ENCODE data around the gene HOXD10. TPM values are rescaled to one million over a fixed set of nuclear protein-coding genes. Genes with fewer than 3 reads are reported as not detected.

Gene HOXD10
- total RNA-seq, 2 donors from 2014 or later, result not detected

GRCh38 chr2:176165370-176166050, 48.9 kb downstream of the HOXD10 start:
- DNase-seq (ENCODE audit: low spot score), result no peak
- H3K27ac ChIP-seq, result no peak overlapping the region
- H3K9me3 ChIP-seq, result no peaks in the 10 kb centered on the region
- H3K4me1 ChIP-seq, result peaks cover 0 to 24% of the 10 kb centered on the region in 2 donors
- peaks cover 32 to 58% of the 10 kb centered on the region in 2 donors for H3K27me3 ChIP-seq
- H3K36me3 ChIP-seq, result no peaks in the 10 kb centered on the region
- no peak overlapping the region for H3K4me3 ChIP-seq
- TF ChIP-seq CTCF (IDR thresholded peaks at IDR 0.05), result no peak

GRCh38 chr2:176166272-176166671, 49.7 kb downstream of the HOXD10 start:
- no peak overlapping the region for H3K27ac ChIP-seq
- H3K9me3 ChIP-seq, result no peaks in the 10 kb centered on the region
- TF ChIP-seq CTCF (IDR thresholded peaks at IDR 0.05), result no peak
- no peak for DNase-seq (ENCODE audit: low spot score)
- H3K4me1 ChIP-seq, result peaks cover 0 to 18% of the 10 kb centered on the region in 2 donors
- H3K36me3 ChIP-seq, result no peaks in the 10 kb centered on the region
- H3K27me3 ChIP-seq, result peaks cover 33 to 51% of the 10 kb centered on the region in 2 donors
- no peak overlapping the region for H3K4me3 ChIP-seq

GRCh38 chr2:176167398-176167797, 50.8 kb downstream of the HOXD10 start:
- H3K36me3 ChIP-seq, result no peaks in the 10 kb centered on the region
- DNase-seq (ENCODE audit: low spot score), result no peak
- peaks cover 42 to 51% of the 10 kb centered on the region in 2 donors for H3K27me3 ChIP-seq
- H3K4me3 ChIP-seq, result no peak overlapping the region
- no peak for TF ChIP-seq CTCF (IDR thresholded peaks at IDR 0.05)
- H3K4me1 ChIP-seq, result peaks cover 0 to 20% of the 10 kb centered on the region in 2 donors
- H3K9me3 ChIP-seq, result no peaks in the 10 kb centered on the region
- H3K27ac ChIP-seq, result no peak overlapping the region

GRCh38 chr2:176169181-176169580, 52.6 kb downstream of the HOXD10 start:
- DNase-seq (ENCODE audit: low spot score), result no peak
- Histone ChIP-seq H3K4me1 (peaks cover 0 to 19% of the 10 kb centered on the region in 2 donors), H3K27ac (no peak overlapping the region), H3K36me3 (no peaks in the 10 kb centered on the region), H3K9me3 (no peaks in the 10 kb centered on the region), H3K4me3 (no peak overlapping the region), H3K27me3 (peaks cover 36 to 39% of the 10 kb centered on the region in 2 donors)
- TF ChIP-seq CTCF (IDR thresholded peaks at IDR 0.05), result no peak

MicroRNAs encoded within 50 kb of the gene (microRNA counts, 767-probe panel; counts per million panel counts)
- 2,875 to 5,941 counts per million in 2 donors for microRNA hsa-miR-10b-5p

Small RNAs within 50 kb of the gene (microRNA-seq; reads per million reads assigned to microRNA genes)
- 3,310 to 7,858 reads per million in 2 donors for gene MIR10B (ENCODE audit: borderline number of aligned reads in 2 of 2, borderline replicate concordance in 1 of 2)

Other genes with a start within 250 kb of the HOXD10 start
- gene LNPK, start 114.5 kb upstream of the HOXD10 start, total RNA-seq, result 10 to 100 TPM; 12.8 to 14.8 TPM
- gene EVX2, start 32.8 kb upstream of the HOXD10 start, total RNA-seq, result not detected
- not detected for gene HOXD13, start 24.1 kb upstream of the HOXD10 start, total RNA-seq
- not detected for gene HOXD12, start 17.0 kb upstream of the HOXD10 start, total RNA-seq
- not detected for gene HOXD11, start 9.5 kb upstream of the HOXD10 start, total RNA-seq
- under 1 TPM in 1 of 2 donors, not detected in 1; 0.44 TPM for gene HOXD9, start 5.9 kb downstream of the HOXD10 start, total RNA-seq
- gene HOXD8, start 12.9 kb downstream of the HOXD10 start, total RNA-seq, result 1 to 10 TPM in 1 of 2 donors, under 1 TPM in 1; 0.55 to 1.1 TPM
- gene HOXD4, start 34.8 kb downstream of the HOXD10 start, total RNA-seq, result under 1 TPM in 1 of 2 donors, not detected in 1; 0.52 TPM
- gene HOXD3, start 40.5 kb downstream of the HOXD10 start, total RNA-seq, result not detected
- not detected for gene HOXD1, start 71.9 kb downstream of the HOXD10 start, total RNA-seq
- gene MTX2, start 152.7 kb downstream of the HOXD10 start, total RNA-seq, result 10 to 100 TPM; 36.7 to 73.5 TPM

Measured in right atrium auricular region (tissue), 2 donors.